Duodenal mucosa (tissue), 2 donors: ENCODE results near the gene NLRC3.

Source experiments
- H3K27ac ChIP-seq: one replicate; pipeline ENCODE4 v1.7.0; 2013; ENCODE audit warnings: low read depth, low read length
- H3K27me3 ChIP-seq, 2 donors: one replicate each; pipeline ENCODE4 v1.7.0; 2013; ENCODE audit warnings: low read length in 2 of 2, control low read depth in 1 of 2; ENCODE audit not compliant: insufficient read depth in 2 of 2, control insufficient read depth in 1 of 2
- H3K36me3 ChIP-seq, 2 donors: one replicate each; pipeline ENCODE4 v1.7.0; 2013; ENCODE audit warnings: low read length in 2 of 2, control low read depth in 1 of 2; ENCODE audit not compliant: insufficient read depth in 2 of 2, control insufficient read depth in 1 of 2
- H3K4me1 ChIP-seq, 2 donors: one replicate each; pipeline ENCODE4 v1.7.0; 2013; ENCODE audit warnings: low read length in 2 of 2, control low read depth in 1 of 2; ENCODE audit not compliant: insufficient read depth in 2 of 2, control insufficient read depth in 1 of 2
- H3K4me3 ChIP-seq, 2 donors: one replicate each; pipeline ENCODE4 v1.7.0; 2013; ENCODE audit warnings: low read length in 2 of 2, low read depth in 1 of 2
- H3K9ac ChIP-seq, 2 donors: one replicate each; pipeline ENCODE4 v1.7.0; 2013; ENCODE audit warnings: low read length in 2 of 2, low read depth in 1 of 2
- H3K9me3 ChIP-seq, 2 donors: one replicate each; pipeline ENCODE4 v1.7.0; 2013; ENCODE audit warnings: low read length in 2 of 2, control low read depth in 1 of 2; ENCODE audit not compliant: control insufficient read depth in 1 of 2

Gene NLRC3

GRCh38 chr16:3598236-3598635 lies 21.0 kb upstream of the NLRC3 start:
- Histone ChIP-seq H3K27me3 (no peaks in the 10 kb centered on the region), H3K36me3 (peaks cover 19 to 43% of the 10 kb centered on the region in 2 donors), H3K4me3 (no peak overlapping the region), H3K9me3 (peaks cover 0 to 4% of the 10 kb centered on the region in 2 donors), H3K9ac (no peak overlapping the region), H3K4me1 (no peaks in the 10 kb centered on the region), H3K27ac (no peak overlapping the region)

GRCh38 chr16:3597676-3598075 lies 20.5 kb upstream of the NLRC3 start:
- H3K36me3 ChIP-seq = peaks cover 18 to 43% of the 10 kb centered on the region in 2 donors
- no peak overlapping the region for H3K9ac ChIP-seq
- H3K27me3 ChIP-seq = no peaks in the 10 kb centered on the region
- no peaks in the 10 kb centered on the region for H3K4me1 ChIP-seq
- no peak overlapping the region for H3K27ac ChIP-seq
- no peak overlapping the region for H3K4me3 ChIP-seq
- H3K9me3 ChIP-seq = peaks cover 0 to 4% of the 10 kb centered on the region in 2 donors

- H3K9me3 ChIP-seq = peaks cover 0 to 4% of the 10 kb centered on the region in 2 donors
- H3K4me1 ChIP-seq = no peaks in the 10 kb centered on the region
- no peak overlapping the region for H3K4me3 ChIP-seq
- no peak overlapping the region for H3K9ac ChIP-seq
- H3K36me3 ChIP-seq = peaks cover 14 to 38% of the 10 kb centered on the region in 2 donors
- H3K27ac ChIP-seq = no peak overlapping the region
- no peaks in the 10 kb centered on the region for H3K27me3 ChIP-seq
These were observed 20.0 kb upstream of the NLRC3 start for GRCh38 chr16:3597226-3597625.

- Histone ChIP-seq H3K9me3 (peaks cover 0 to 4% of the 10 kb centered on the region in 2 donors), H3K36me3 (peaks cover 14 to 32% of the 10 kb centered on the region in 2 donors), H3K9ac (no peak overlapping the region), H3K4me3 (no peak overlapping the region), H3K27me3 (no peaks in the 10 kb centered on the region), H3K27ac (no peak overlapping the region), H3K4me1 (no peaks in the 10 kb centered on the region)
These were observed 19.1 kb upstream of the NLRC3 start for GRCh38 chr16:3596101-3596861.

- Histone ChIP-seq H3K9me3 (peaks cover 0 to 4% of the 10 kb centered on the region in 2 donors), H3K27me3 (no peaks in the 10 kb centered on the region), H3K27ac (no peak overlapping the region), H3K4me1 (no peaks in the 10 kb centered on the region), H3K9ac (no peak overlapping the region), H3K4me3 (no peak overlapping the region), H3K36me3 (peaks cover 14 to 29% of the 10 kb centered on the region in 2 donors)
These were observed 18.4 kb upstream of the NLRC3 start for GRCh38 chr16:3595521-3596021.

- Histone ChIP-seq H3K9me3 (peaks cover 0 to 2% of the 10 kb centered on the region in 2 donors), H3K36me3 (peaks cover 11 to 25% of the 10 kb centered on the region in 2 donors)
These were observed 17.9 kb upstream of the NLRC3 start for GRCh38 chr16:3595110-3595486.

GRCh38 chr16:3594316-3595109 lies 17.3 kb upstream of the NLRC3 start:
- Histone ChIP-seq H3K4me1 (no peaks in the 10 kb centered on the region), H3K9me3 (no peaks in the 10 kb centered on the region), H3K27me3 (no peaks in the 10 kb centered on the region), H3K36me3 (peaks cover 6 to 21% of the 10 kb centered on the region in 2 donors), H3K4me3 (no peak overlapping the region), H3K9ac (no peak overlapping the region), H3K27ac (no peak overlapping the region)

More at GRCh38 chr16:3595110-3595486, 17.9 kb upstream of the NLRC3 start:
- no peak overlapping the region for H3K9ac ChIP-seq
- H3K27me3 ChIP-seq = no peaks in the 10 kb centered on the region
- no peaks in the 10 kb centered on the region for H3K4me1 ChIP-seq
- no peak overlapping the region for H3K4me3 ChIP-seq
- H3K27ac ChIP-seq = no peak overlapping the region

- H3K27ac ChIP-seq = no peak overlapping the region
- H3K4me3 ChIP-seq = no peak overlapping the region
- no peaks in the 10 kb centered on the region for H3K4me1 ChIP-seq
- H3K36me3 ChIP-seq = peaks cover 12 to 28% of the 10 kb centered on the region in 2 donors
- no peak overlapping the region for H3K9ac ChIP-seq
- no peaks in the 10 kb centered on the region for H3K9me3 ChIP-seq
- H3K27me3 ChIP-seq = no peaks in the 10 kb centered on the region
These were observed 15.4 kb upstream of the NLRC3 start for GRCh38 chr16:3592559-3592958.

GRCh38 chr16:3591991-3592390 lies 14.8 kb upstream of the NLRC3 start:
- no peaks in the 10 kb centered on the region for H3K4me1 ChIP-seq
- H3K9me3 ChIP-seq = no peaks in the 10 kb centered on the region
- no peaks in the 10 kb centered on the region for H3K27me3 ChIP-seq
- no peak overlapping the region for H3K27ac ChIP-seq
- no peak overlapping the region for H3K9ac ChIP-seq
- peaks cover 12 to 29% of the 10 kb centered on the region in 2 donors for H3K36me3 ChIP-seq
- H3K4me3 ChIP-seq = no peak overlapping the region

GRCh38 chr16:3591436-3591803 lies 14.2 kb upstream of the NLRC3 start:
- no peak overlapping the region for H3K4me3 ChIP-seq
- H3K36me3 ChIP-seq = peaks cover 12 to 29% of the 10 kb centered on the region in 2 donors
- H3K9ac ChIP-seq = no peak overlapping the region
- no peak overlapping the region for H3K27ac ChIP-seq
- no peaks in the 10 kb centered on the region for H3K27me3 ChIP-seq
- H3K4me1 ChIP-seq = no peaks in the 10 kb centered on the region
- no peaks in the 10 kb centered on the region for H3K9me3 ChIP-seq
